Stimulated activated CD4-positive, alpha-beta T cell treated with anti-CD3 and anti-CD28 coated beads, Interleukin-1b, Interleukin-23, amount 100 ng/mL, for 24 hours (primary cell): ENCODE results near the gene CDH20.

Experiments
- DNase-seq, 4 experiments: peaks; one replicate each; pipeline ENCODE4 v3.0.0-alpha.2; 2020; ENCODE audit warnings: low read depth in 4 of 4, low spot score in 1 of 4

The CDH20 gene

GRCh38 chr18:61528961-61529360, 195.7 kb downstream of the CDH20 start:
- DNase-seq: no peak

GRCh38 chr18:61530681-61531080, 197.5 kb downstream of the CDH20 start:
- DNase-seq: no peak

DNA sequence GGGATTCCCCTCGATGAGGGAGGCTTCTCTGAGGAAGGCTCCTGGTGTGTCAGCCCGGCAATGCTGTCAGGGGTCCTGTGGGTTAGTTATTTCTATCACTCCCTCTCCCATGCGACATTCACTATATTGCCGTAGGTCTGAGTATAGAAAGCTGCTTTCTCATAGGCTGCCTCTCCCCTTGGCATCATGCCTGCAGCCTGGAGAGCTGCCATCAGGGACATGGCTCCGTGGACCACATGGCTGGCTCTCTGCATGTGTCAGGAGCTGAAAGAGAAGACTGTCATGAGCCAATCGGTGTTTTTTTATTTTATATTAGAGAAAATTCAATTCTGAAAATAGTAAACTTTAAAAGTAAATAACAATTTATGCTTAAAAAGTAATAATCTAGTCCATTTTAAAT, 198.0 kb downstream of the CDH20 start:
- DNase-seq: no peak

- DNase-seq: no peak
Observed at GRCh38 chr18:61531891-61532290, 198.7 kb downstream of the CDH20 start.

DNA sequence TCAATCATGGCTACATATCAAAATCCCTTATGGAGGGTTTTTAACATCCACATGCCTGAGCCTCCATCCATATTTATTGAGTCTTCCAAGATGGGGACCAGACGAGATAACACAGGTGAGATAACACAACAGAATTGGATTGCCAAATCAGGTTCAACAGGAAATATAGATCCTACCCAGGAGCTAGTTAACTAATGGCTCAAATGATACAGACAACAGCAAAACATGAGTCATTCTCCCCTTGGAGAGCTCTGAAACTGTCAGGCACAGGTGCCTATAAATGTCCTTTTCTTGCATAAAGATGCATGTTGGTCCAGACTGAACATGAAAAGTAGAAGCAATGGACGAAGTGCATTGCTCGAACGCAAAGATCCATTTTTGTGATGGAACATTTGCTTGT, 202.2 kb downstream of the CDH20 start:
- no peak for DNase-seq

GRCh38 chr18:61541673-61542072, 208.4 kb downstream of the CDH20 start:
- no peak for DNase-seq

- no peak for DNase-seq
Observed at GRCh38 chr18:61542596-61542995, 209.4 kb downstream of the CDH20 start.

DNA sequence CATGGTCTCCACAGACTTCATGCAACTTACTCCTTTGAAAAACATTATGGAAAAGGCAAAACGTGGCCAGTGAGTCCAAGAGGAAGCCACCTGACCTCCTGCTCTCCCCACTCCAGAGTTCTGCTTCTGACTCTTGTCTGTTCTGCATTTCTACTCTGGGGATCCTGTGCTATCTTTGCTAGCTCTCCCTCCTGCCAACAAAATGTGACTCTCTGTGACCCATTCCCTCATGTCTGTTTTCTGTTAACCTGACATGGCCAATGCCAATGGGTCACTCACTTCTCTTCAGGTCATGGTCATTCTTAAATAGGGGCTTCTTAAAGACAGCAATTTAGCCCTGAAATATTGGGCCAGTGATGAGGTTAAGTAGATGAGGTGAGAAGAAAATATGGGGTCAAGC, 210.3 kb downstream of the CDH20 start:
- DNase-seq: no peak

GRCh38 chr18:61544178-61544577, 210.9 kb downstream of the CDH20 start:
- DNase-seq: no peak

DNA sequence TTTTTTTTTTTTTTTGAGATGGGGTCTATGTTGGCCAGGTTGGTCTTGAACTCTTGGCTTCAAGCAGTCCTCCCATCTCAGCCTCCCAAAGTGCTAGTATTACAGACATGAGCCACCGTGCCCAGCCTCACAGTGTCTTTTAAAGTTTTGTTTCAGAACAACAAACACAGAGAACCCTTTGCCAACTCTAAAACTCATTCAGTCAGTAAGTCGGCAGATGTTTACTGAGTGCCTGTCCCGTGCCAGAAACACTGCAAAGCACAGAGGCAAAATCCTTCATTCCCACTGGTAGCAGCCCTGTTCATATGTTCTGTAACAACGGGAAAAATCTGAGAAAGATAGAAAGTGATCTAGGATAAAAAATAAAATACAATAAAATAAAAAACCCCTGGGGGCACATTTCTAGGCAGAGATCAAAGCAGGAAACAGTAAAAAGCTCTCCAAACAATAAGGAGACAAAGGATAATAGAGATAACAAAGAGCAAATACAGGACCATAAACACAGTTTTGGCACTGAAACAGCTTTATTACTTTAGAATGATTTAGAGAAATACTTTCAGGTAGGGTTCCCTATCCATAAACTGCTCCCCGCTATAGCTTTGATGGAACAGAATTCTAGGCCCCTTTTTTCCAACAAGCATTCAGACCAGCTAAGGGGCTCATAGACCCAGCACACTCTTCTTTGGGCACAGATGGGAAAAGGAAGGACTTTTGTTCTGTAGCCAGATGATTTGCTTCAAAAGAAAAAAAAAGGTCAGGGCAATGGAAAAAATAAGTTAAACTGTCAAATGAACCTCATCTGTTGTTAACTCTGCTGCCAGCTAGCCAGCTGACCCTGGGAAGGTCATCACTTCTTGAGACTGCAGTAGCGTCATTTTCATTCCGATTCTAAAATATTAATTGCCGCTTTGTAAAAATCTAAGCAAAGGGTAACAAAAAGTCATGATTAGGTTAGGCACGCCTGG, 212.3 kb downstream of the CDH20 start:
- DNase-seq: no peak

GRCh38 chr18:61546590-61546989, 213.4 kb downstream of the CDH20 start:
- no peak for DNase-seq

GRCh38 chr18:61549416-61549815, 216.2 kb downstream of the CDH20 start:
- DNase-seq: no peak

DNA sequence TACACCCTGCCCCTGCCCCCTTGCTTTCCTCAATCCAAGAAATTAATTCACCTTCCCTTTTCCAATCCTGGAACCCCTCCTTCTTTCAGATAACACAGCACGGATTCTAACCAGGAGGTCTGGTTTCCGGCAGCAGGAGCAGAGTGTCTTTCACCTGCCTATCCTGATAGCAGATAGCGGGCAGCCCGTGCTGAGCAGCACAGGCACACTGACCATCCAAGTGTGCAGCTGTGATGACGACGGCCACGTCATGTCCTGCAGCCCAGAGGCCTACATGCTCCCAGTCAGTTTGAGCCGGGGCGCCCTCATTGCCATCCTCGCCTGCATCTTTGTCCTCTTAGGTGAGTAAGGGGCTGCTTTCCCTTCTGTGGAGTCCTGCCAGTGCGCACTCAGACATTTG, 216.7 kb downstream of the CDH20 start:
- no peak for DNase-seq

- DNase-seq: no peak
Observed at GRCh38 chr18:61551586-61551985, 218.4 kb downstream of the CDH20 start.

- no peak for DNase-seq
Observed at GRCh38 chr18:61553045-61553659, 219.9 kb downstream of the CDH20 start.

- no peak for DNase-seq
Observed at GRCh38 chr18:61554117-61554776, 221.0 kb downstream of the CDH20 start.

DNA sequence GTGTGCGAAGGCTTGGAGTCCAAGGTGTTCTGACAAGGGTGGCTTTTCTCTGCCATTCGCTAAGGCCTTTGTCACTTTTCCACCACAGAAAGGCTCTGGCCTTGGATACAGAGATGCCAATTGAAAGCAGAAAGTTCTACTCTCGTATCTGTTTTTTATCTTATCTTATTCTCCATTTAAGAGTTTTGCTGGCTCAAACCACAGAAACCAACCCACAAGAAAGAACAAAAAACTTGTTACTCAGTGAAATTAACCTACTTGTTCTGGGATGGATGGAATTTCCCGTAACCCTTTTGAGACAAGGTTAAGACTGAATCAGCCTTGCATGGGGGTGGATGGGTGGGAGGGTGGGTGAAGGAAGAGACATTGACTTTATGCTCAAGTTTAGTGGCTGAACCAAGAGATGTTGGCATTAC, 221.7 kb downstream of the CDH20 start:
- no peak for DNase-seq

DNA sequence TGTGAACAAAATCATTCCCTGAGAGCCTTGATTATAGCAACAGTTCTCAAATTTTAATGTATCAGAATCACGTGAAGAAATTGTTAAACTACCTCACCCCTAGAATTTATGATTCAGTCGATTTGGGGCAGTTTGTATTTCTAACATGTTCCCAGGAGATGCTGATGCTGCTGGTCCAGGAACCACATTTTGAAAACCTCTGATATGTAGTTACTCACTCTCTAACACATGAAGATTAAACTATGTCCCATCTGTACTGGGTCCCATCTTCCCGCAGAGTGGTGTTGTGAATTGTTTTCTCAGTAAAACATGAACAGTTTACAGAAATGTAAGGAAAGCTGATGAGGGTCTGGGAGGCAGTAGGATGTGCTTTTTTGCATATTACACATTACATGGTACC, 223.1 kb downstream of the CDH20 start:
- no peak for DNase-seq

DNA sequence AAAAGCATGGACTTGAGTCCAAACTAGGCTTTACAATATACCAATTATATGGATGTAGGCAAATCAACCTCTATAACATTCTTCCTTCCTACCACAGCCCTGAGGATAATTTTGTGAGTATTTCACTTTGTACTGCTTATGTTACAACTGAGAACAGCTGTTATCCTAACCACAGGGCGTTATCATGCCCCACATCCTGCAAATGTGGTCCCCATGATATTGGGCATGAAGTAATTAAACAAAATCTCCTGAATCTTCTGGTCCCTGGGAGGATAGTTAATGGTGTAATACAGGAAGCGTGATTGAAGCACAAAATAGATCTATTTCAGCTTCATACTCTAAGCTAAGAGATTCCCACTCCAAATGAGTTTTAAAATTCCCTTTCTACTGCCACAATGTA, 223.6 kb downstream of the CDH20 start:
- DNase-seq: no peak

GRCh38 chr18:61569176-61569892, 236.1 kb downstream of the CDH20 start:
- no peak for DNase-seq

DNA sequence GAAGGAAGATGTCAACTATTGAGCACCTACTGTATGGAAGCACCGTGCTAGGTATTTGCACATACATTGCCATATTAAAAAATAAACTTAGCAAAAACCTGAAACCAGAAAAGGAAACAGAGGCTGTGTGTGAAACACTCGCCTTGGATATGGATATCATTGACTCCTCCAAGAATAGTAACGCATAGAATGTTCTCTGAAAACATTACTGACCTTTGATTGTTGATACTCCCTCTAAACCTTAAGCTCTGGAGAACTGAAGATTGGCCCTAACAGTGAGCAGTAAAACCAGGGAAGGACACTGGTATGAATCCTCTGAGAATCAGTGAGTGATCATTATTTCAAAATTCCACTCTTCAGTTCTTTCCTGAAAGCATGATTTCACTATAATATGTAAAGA, 236.8 kb downstream of the CDH20 start:
- DNase-seq: no peak
